Skin of body (tissue), 2 donors: ENCODE measurements around the gene HNRNPA0. TPM values are rescaled to one million over a fixed set of nuclear protein-coding genes. Genes with fewer than 3 reads are reported as not detected.

ENCODE experiments used
- DNase-seq: peaks from one replicate; lab custom pipeline; 2025; lab: John Stamatoyannopoulos, UW
- total RNA-seq: library from RNA; depleted of rRNA; stranded (reverse); fragments of >200 nt; gene quantifications from one replicate; pipeline ENCODE4 v1.2.3, GENCODE V29; 2014

The HNRNPA0 gene
- total RNA-seq, 1 donor from 2014 or later: 17.8 TPM

DNA sequence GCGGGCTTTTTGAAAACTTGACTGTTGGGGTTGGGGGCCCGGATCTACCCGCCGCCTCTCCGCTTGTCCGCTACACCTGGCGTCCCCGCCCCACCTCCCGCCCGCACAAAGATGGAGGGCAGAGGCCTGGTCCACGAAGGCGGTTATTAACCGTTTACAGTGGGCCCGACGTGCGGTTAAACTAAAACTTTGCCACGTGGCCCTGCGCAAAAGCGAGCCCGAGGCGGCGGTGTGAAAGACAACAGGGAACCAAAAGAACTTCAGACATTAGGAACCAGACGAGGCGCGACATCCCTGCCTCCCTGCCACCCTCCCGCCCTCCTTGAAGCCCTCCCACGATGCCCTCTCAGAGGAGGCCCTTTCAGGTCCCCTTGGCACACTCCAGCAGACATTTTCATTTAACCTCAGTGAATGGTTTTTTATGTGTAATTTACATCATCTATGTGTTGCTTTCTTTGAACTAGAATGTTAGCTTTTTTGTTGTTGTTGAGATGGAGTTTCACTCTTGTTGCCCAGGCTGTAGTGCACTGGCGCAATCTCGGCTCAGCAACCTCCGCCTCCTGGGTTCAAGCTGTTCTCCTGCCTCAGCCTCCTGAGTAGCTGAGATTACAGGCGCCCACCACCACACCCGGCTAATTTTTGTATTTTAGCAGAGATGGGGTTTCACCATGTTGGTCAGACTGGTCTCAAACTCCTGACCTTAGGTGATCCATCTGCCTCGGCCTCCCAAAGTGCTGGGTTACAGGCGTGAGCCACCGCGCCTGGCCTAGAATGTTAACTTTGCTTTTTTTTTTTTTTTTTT is 999 bp upstream of the HNRNPA0 start:
- peak; percentile 47 for DNase-seq

- DNase-seq: no peak
Measured at GRCh38 chr5:137753691-137754187, 424 bp downstream of the HNRNPA0 start.

DNA sequence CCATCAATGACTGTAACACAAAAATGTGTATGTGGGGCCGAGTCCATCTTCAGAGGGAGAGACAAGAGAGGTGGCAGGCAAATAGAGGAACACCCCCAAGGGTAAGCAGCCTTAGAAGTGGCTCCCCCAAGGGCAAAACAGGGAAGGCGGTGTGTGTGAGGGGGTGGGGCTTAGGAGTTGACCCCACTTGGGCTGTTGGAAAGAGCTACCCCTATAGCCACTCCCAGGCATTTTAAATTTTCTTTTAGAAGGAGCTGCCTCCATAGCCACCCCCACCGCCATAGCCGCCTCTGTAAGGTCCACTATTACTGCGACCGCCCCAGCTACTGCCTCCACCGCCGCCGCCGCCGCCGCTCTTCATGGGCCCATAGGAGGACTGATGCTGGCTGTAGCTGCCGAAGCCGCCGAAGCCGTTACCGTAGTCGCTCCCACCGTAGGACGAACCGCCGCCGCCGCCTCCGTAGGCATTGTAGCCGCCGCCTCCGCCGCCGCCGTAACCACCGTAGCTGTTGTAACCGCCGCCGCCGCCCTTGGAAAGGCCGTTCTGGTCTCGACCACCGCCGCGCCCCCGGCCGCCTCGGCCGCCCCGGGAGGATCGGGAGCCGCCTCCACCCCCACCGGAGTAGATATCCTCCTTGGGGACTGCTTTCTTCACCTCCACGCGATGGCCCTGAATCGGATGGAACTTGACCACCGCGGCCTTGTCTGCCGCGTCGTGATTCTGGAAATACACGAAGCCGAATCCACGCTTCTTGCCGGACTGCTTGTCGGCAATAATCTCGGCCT is 1.1 kb downstream of the HNRNPA0 start:
- no peak for DNase-seq

- peak; percentile 78 for DNase-seq
Measured at GRCh38 chr5:137751869-137752491, 2.2 kb downstream of the HNRNPA0 start.

- no peak for DNase-seq
Measured at GRCh38 chr5:137750436-137750835, 3.7 kb downstream of the HNRNPA0 start.

GRCh38 chr5:137747848-137748247 is 6.3 kb downstream of the HNRNPA0 start:
- no peak for DNase-seq

- peak; percentile 6 for DNase-seq
Measured at GRCh38 chr5:137743031-137743640, 11.0 kb downstream of the HNRNPA0 start.

GRCh38 chr5:137741718-137742117 is 12.4 kb downstream of the HNRNPA0 start:
- DNase-seq: no peak

DNA sequence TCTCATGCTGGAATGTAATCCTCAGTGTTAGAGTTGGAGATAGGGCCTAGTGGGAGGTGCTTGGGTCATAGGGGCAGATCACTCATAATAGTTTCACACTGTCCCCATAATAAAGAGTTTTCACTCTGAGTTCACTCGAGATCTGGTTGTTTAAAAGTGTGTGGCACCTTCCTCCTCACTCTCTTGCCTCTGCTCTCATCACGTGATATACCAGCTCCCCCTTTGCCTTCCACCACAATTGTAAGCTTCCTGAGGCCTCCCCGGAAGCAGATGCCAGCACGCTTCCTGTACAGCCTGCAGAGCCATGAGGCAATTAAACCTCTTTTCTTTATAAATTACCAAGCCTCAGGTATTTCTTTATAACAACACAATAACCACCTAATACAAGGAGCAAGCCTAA is 14.4 kb downstream of the HNRNPA0 start:
- DNase-seq: no peak

- no peak for DNase-seq
Measured at GRCh38 chr5:137738947-137739346, 15.2 kb downstream of the HNRNPA0 start.

GRCh38 chr5:137737349-137738131 is 16.6 kb downstream of the HNRNPA0 start:
- no peak for DNase-seq

GRCh38 chr5:137736496-137736895 is 17.7 kb downstream of the HNRNPA0 start:
- DNase-seq: no peak

- peak; percentile 39 for DNase-seq
Measured at GRCh38 chr5:137735555-137736284, 18.4 kb downstream of the HNRNPA0 start, which contains the start of gene KLHL3. TSS of gene KLHL3 (minus strand) at chr5:137736089. CDS start at chr5:137735646, 443 bp downstream.

DNA sequence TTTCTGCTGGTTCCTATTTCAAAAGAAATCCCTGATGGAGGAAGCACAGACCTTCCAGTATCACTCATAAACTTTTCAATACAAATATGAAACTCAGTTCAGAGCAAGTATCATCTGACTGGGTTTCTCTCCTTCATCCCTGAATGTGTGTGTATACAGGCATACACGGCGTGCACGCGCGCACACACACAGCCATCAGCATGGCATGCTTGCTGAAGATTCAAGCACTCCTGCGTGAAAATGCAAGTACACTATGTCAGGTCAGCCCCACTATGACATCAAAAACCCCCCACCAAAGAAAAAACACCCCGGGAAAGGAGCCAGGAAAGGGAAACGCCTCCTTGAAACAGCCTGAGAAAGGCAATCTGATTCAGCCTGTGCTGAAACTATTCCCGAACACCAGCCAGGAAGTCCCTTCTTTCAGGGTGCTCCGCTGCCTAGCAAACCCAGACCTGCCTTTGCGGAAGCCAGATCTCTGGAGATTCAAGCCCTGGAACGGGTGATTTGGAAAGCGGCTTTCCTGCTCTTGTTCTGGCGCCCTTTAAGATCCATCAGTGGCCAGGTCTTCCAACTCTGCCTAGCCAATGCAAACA is 19.1 kb downstream of the HNRNPA0 start:
- peak; percentile 8 for DNase-seq

DNA sequence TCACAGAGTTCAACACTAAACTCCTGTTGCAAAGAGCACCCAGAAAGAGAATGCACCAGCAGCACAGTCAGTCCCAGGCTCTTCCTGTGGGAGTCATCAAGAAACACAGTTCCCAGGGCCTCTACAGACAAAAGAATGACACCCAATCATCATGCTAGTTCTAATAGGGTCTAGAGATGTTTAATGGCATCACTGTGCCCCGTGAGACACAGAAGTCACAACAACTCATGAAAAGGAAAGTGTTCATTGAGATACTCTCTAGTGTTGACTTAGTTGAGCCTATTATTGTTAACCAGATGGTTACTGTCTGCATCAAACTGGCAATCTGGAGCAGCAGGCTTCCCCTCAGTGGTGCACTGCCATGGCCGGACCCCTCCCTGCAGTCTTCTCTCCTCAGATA is 19.8 kb downstream of the HNRNPA0 start:
- DNase-seq: no peak

- no peak for DNase-seq
Measured at GRCh38 chr5:137733922-137734321, 20.2 kb downstream of the HNRNPA0 start.

DNA sequence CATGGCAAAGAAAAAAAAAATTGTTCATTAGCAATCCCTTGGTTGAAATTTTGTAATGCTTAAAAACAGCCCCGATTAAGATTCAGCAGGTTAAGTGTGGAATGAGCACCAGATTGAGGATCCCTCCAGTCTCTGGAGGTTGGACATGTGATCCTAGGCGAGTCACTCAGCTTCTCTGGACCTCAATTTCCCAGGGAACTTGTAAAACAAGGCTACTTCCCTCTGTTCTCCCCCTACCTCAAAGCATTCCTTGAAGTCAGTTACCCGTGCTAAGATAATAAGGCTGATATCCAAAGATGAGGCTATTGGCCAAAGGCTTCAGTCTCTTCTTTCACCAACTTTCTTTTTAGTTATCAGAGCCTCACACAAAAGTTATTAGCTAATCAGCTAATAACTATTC is 21.2 kb downstream of the HNRNPA0 start:
- no peak for DNase-seq

GRCh38 chr5:137731176-137731575 is 23.0 kb downstream of the HNRNPA0 start:
- no peak for DNase-seq

- no peak for DNase-seq
Measured at GRCh38 chr5:137730336-137730735, 23.8 kb downstream of the HNRNPA0 start.

DNA sequence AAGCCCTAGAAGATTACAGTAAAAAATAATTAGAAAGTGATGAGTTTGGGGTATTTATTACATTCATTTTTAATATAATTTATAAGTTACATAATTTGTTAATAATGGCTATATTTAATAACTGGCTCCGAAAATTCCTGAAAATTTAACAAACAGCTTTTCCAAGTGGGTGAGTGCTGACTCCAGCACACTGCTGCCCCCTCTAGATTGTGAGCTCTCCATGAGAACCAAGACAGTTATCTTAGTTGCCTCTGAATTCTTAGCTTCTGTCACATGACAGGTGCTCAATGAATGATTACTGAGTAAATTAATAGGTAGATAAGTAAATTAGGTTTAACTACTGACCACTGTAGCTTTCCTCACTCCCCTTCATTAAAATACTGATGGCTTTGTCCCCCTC is 26.1 kb downstream of the HNRNPA0 start:
- no peak for DNase-seq
